Cerebellar cortex (tissue), 1 donor: ENCODE results near the gene KLHDC7A.
A peak's percentile ranks its signal among the peaks of the same experiment; 100 is the strongest.

Experiments
- DNase-seq: peaks from one replicate; pipeline ENCODE4 v3.0.0-alpha.2; 2015; ENCODE audit warnings: low spot score

The KLHDC7A gene

DNA sequence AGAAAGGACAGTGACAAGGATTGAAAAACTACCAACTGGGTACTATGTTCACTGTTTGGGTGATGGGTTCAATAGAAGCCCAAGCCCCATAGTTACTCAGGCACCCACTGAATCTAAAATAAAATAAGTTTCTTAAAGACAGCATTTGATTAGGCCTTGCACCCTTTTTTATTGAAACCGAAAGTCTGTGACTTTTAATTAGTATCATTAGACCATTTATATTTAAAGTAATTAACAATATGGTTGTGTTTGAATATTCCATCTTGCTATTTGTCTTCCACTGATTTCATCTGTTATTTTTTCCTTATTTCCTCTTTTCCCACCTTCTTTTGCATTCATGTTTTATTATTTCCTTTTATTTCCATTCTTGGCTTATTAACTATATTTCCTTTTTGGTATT is 27.4 kb downstream of the KLHDC7A start:
- DNase-seq: no peak

DNA sequence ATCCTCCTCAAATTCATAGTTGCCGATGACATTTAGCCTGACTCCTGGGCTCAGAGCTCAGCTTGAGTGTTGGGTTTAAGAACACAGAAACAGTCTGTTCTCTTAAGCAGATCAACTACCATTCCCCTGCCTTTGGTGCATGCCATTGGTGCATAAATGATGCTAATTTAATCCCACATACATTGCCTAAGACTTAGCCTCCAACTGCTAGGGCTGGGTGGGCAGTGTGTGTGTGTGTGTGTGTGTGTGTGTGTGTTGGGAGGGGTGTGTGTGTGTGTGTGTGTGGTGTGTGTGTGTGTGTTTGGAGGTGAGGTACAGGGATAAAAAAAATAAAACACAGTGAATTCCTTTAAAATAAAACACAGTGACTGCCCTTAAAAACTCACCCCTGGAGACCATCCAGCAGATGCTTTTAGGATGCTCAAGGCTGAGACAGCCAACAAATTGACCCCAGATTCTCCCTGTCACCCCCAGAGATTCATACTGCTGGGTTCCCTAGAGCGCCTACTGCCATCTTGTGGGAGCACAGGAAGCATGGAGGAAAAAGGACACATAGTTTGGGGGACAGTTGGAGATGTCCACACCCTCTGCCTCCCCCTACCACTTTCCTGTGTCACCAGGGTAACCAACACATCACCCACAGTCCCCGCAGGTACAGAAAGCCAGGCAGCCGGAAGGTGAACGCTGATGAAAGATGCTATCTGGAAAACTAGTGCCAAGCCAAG is 30.6 kb downstream of the KLHDC7A start:
- DNase-seq: peak; percentile 18

DNA sequence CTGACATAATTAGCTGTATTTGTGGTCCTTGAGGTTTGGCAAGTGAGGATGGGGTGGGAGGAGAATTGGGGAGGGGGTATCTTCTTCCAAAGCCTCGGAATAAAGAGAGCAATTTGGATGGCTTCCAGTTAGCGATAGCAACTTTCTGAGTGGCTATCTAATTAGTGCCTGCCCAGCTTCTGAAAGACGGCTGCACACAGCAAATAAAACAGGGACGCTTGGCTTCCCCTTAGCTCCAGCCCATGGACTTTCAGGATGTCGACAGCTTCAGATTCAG is 31.1 kb downstream of the KLHDC7A start:
- no peak for DNase-seq

DNA sequence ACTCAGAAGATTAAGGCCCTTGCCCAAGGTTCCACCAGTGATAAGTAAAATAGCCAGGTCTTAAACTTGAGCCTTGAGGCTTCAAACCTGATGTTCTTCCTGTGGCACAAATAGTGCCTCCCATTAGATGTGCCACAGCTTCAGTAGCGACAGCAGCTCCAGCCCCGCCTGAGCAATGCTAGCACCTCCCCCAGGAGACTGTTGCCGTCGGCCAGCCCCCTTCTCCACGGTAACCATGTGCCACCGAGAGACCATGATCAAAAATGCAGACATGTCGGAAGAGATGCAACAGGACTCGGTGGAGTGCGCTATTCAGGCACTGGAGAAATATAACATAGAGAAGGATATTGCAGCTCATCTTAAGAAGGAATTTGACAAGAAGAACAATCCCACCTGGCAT is 32.2 kb downstream of the KLHDC7A start:
- DNase-seq: no peak

DNA sequence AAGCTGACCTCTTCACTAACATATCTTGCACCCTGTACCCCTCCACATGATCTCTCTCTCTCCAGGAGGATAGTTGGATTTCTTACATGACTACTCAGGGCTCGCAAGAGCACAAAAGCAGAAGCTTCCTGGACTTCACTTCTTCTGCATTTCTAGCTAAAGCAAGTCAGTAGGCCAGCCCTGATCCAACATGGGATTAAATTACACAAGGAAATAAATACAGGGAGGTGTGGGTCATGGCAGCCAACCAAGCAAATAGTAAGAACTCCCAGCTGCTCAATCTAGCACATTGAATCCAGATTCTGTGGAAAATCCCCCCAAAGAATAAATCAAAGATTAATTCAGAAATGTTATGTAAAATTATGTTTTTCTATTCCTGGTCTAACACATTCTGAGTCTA is 33.3 kb downstream of the KLHDC7A start:
- no peak for DNase-seq

DNA sequence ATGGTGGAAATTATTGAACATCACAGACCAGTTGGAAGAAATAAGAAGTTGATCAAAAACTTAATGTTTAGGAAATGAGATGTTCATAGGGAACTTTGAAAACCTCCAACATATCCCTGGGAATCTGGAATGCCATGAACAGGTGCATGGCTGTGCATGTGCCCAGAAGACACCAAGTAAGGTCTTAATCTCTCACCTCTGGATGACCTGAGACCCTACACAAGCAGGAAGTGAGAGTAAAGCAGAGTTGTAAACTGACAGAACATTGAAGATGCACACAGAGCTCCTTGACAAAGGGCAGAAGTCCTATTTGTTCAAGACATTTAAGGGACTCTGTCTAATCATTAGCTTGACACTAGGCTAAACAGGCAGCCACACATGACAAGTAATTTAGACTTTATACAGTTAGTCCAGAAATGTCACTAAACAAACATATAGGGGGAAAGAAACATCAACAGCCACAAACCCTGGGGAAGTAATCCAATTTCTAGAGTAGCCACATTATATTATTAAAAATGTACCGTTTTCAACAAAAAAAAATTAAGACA is 34.5 kb downstream of the KLHDC7A start:
- DNase-seq: no peak

DNA sequence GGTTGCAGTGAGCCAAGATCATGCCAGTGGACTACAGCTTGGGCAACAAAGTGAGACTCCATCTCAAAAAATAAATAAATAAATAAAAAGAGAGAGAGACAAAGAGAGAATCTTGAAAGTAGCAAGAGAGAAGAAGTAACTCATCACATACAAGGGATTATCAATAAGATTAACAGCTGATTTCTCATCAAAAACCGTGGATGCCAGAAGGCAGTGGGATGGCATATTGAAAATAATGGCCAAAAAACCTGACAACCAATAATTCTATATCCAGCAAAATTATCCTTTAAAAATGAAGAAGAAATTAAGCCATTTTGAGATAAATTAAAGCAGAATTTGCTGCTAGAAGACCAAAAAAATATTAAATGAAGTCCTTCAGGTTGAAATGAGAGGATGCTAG is 35.7 kb downstream of the KLHDC7A start:
- no peak for DNase-seq

DNA sequence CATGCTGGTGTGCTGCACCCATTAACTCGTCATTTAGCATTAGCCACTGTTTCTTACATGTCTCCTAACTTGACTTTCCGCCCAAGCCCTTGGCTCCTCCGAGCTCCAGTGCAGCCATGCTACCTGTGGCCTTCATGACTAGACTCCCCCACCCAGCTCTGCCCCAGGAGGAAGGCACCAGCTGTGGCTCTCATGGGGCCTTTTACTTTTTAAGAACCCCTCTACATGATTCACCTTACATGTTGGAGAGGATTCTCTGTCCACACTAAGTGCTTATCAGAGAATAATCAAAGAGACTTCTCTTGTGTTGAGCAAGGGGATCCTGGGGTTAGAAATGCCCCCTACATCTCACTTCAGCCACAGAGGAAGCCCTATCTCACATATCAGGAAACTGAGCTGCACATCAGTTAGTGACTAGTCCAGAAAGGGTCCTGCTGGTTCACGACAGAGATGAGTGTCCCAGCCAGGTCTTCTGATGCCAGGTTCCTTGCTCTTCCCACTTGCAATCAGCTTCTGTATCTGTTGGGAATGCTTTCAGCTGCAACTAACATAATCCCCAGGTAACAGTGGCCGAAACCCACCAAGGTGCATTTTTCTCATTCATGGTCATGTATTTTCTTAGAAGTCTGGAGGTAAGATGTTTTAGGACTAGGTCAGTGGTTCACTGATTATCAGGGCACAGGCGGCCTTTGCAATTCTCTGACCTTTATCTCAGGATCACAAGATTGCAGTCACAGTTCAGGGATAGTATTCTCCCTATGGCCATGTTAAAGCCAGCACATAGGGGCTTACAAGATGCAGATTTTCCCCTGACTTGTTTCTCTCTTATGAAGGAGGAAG is 45.9 kb downstream of the KLHDC7A start:
- DNase-seq: no peak

DNA sequence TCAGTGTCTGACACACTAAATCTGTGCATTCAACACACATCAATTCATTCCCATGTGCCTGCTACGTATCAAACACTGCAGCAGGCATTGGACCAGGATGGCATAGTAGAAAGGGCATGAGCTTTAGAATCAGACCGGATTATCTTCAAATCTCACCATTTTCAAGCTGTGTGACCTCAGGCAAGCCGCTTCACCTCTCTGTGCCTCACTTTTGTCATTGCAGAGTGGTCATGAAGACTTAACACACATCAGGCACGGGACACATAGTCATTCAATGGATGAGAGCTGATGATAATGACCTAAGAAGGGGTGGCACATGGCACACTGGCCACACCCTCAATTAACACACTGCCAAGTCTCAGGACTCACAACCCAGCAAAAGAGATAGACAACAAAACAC is 46.8 kb downstream of the KLHDC7A start:
- no peak for DNase-seq

DNA sequence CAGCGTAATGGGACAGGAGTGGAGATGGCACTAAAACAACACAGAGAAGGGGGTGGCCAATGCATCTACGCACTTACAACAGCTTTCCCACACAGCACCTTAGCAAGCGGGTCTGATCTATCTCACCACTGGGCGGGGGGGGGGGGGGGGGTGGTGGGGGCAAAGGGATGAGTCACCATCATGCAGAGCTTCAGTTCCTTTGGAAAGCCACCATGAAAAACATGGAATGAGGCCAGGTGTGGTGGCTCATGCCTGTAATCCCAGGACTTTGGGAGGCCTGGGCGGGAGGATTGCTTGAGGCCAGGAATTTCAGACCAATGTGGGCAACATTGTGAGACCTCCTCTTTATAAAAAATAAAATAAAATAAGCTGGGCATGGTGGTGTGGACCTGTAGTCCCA is 47.2 kb downstream of the KLHDC7A start:
- no peak for DNase-seq

DNA sequence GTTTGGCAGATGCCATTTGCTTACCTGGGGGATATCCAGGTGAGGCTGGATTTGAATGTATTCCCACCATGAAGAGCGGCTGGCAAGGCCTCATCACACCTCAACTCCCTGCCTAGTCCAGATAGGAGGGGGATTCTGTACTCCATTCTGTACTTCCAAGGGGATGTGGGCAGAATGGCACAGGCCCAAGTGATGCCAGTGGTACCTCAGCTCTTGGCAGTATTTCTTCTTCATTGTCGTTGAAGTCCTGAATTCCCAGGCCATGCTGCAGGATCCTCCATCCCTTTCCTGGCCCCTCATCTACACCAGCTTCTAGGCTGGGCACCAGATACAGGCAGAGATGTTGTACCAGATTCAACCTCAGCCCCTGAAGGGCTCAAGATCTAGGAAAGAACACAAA is 47.9 kb downstream of the KLHDC7A start:
- no peak for DNase-seq

DNA sequence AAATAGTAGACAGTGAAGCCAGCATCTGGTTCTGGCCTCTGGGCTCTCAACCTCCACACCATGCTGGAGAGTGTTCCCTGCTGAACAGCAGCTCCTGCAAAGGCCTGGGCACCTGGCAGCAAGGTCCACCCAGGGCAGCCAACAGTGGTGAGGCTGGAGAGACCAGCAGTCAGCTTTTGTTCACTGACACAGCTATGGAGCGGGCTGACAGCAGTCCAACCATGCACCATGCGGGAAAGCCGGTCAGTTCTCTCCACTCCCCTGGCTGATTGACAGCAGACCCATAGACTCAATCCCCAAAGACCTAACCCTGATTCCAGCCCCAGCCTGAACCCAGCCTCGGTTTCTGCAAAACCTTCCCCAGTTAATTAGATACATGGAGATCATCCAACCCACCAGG is 49.0 kb downstream of the KLHDC7A start:
- no peak for DNase-seq

DNA sequence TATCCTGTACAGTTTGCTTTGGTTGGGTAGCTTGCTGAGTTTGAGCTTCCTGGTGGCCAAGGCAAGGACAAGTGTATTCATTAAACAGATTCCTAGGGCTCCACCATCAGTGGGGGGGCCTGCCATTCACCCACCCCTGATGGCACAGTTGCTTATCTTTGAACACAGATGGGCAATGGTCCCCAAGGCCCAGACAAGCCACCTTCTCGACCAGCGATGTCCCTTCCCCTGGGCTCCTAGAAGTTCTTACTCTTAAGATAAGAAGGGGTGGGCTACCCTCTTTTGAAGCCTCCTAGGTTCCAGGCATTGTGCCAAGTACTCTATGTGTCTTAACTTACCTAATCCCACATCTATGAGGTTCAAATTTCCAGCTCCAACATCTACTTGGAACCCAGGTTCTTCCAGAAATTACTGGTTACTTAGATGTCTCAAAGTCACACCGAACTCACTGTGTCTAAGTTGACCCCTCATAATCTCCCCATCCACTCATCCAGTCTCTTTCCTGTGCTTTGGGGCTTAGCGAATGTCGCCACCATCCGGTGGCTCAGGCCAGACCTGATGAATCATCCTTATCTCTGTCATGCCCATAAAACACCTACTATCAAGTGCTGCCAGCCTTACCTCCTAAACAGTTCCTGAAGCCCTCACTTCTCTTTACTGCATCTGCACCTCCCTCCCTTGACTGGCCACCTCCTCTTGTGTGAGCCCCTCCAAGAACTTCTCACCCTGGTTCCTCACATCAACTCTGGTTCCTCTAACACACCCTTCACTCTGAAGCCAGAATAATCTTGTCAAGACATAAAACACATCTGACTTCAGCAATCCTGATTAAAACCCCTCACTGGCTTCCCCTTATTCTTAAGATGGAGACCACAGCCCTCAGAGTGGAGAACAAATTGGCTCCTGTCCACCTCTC is 50.1 kb downstream of the KLHDC7A start:
- no peak for DNase-seq

DNA sequence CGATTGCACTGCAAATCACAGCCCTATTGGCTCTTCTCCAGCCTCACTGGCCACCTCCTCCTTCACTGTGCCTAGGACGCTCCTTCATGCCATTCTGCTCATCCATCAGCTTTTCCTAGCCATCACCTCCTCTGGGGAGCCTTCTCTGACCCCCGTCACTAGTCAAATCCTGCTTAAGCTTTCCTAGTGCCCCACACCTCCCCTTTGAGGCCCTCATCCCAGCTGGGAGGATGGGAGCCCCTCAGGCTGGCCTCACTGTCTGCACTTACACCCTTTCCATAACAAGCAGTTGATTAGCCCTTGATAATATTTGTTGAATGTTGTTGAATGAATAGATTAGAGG is 50.7 kb downstream of the KLHDC7A start:
- DNase-seq: no peak

DNA sequence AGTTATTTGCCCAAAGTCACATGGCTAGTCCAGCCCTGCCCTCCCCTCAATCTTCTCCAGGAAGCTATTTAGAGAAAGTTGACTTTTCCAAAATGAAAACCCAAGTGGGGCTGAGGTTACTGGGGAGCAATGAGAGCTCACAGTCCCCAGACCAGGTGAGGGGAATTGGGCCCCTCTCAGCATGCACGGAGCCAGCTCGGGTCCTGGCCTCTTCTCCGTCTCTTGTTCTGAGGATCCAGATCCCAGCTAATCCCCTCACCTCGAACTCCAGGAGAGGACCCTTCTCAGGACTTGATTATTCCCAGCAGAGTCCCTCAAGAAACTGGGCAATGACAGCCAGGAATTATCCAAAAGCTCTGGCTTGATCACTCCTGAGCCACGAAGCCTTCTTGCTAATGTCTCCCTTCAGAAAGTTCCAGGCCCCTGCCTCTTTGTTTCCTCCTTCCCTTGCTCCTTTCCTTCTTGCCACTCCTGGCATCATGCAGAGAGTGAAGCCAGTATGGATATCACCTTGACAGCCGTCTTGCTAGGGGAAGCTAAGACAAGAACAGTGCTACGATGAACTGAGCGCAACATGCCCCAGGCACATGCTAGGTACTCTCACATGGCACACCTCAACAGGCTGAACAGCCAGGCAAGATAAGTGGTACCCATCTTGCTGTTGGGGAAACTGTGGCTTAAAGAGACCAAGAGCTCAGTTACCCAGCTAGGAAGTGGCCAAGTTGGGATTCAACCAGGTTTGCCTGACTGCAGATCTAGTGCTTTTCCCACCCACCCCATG is 51.9 kb downstream of the KLHDC7A start:
- DNase-seq: no peak

DNA sequence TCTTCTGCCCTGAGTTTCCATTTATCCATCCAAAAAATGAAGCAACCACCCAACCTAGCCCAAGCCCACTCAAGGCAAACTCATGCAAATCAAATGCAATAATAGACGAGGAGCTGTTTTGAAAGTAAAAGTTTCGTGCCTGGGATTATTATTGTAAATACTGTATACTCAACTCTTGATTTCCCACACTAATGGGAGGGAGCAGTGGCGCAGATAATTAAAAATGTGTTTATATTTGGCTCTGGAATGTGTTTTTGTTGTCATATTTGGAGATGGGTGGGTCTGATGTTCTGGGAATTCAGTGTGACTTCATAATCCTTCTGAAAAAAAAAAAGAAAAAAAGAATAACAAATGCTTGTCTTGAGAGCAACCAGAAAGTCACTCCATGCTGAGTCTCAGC is 52.5 kb downstream of the KLHDC7A start:
- DNase-seq: no peak

DNA sequence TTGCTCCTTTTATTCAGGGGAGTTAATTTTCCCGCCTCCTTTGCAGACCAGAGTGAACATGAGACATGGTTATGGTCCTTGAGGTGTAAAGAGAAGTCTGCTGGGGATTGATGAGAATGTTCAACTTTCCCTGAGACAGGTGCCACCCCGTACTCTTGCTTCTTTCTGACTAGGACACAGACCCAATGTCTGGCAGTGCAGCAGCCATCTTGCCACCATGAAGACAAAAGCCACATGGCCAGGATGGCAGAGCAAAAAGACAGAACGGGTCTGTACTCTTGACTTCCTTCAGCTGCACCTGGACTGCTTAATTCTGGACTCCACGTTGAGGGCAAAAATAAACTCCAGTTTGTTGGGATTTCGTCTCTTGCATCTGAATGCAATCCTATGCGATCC is 54.1 kb downstream of the KLHDC7A start:
- no peak for DNase-seq
